HCEC 1CT (cell line): ENCODE results near the gene EDAR.
A peak's percentile ranks its signal among the peaks of the same experiment; 100 is the strongest.

ENCODE experiments used
- DNase-seq: peaks from one replicate; pipeline ENCODE4 v3.0.0-alpha.2; 2017

The EDAR gene

GRCh38 chr2:108937367-108938017 lies 51.5 kb downstream of the EDAR start:
- no peak for DNase-seq

GRCh38 chr2:108936866-108937265 lies 52.2 kb downstream of the EDAR start:
- no peak for DNase-seq

DNA sequence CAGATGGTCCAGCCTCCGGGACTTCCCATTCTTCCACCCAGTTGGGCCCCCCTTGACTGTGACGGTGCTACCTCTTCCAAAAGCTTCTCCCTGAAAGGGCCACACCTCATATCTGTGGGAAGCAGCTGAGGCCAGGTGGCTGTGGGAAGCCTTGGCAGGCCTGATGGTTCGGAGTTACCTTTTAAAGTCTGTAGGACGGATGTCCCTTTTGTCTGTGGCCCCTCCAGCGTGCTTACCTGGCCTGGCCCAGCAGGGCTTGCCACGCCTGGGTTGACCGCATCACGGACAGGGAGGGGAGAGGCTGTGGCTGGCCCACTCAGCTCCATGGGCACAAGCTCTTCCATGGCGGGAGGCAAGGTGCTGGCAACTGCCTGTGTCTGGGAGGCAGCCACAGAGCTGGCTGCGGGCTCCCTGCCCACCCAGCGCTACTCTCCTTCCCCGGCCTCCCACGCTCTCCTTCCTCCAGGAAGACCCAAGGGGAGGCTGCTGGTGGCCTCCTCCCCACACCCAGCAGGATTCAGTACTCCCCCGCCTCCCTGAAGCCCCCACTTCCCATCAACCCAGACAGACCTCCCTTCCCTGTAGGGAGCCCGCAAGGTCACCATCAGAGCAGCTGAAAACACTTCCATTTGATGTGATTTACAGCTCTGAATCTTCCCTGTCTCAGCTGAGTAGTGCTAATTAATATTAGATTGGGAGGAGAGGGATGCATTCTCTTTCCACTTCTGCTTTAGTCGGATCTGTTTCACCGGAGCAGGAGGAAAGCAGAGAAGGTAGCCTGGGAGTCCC lies 52.8 kb downstream of the EDAR start:
- DNase-seq: no peak

DNA sequence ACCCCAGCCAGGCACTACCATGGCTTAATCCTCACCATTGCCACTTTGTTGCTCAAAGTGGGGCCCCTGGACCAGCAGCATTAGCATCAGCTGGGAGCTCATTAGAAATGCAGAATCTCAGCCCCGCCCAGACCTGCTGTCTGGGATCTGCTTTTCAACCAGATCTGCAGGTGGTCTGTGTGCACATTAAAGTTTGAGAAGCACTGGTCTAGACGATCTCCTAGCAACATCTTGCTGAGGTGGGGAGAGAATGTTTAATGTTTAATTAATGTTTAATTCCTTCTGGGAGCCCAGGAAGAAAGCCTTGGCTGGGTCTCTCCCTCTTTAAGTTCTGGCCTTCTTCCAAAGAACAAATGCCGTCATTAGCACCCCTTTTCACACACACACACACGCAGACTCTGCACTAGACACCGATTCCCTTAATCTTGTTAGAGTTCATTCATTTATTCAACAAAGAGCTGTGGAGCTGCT lies 53.7 kb downstream of the EDAR start:
- DNase-seq: no peak

GRCh38 chr2:108934583-108935245 lies 54.3 kb downstream of the EDAR start:
- DNase-seq: no peak

- DNase-seq: no peak
Measured at GRCh38 chr2:108934151-108934550, 54.9 kb downstream of the EDAR start.

GRCh38 chr2:108933691-108934117 lies 55.3 kb downstream of the EDAR start:
- DNase-seq: no peak

DNA sequence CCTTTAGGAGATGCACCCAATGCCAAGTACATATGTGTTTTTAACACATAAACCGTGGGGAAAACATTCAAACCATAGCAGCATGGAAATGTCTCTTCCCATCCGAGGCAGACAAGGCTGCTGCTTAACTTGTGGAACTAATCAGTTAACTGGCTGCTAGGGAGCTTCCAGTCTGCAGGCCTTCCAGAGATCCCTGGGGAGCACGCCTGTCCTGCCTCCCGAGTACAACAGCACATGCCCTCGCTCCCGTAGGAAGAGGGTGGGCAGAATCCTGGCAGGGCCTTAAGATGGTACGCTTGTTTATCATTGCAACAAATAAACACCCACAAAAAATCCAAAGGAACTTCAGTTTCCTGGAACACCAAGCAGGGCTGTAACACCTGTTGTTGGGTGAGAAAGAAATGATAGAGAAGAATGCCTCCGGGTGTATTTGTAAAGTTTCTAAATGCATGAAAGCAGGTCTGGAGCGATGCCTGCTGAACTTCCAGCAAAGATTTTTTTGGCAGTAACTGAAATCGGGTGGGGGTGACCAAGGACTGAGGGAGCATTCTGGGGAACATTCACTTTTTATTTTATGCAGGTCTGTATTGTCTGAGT lies 56.2 kb downstream of the EDAR start:
- DNase-seq: no peak

GRCh38 chr2:108931372-108931771 lies 57.6 kb downstream of the EDAR start:
- DNase-seq: no peak

GRCh38 chr2:108929807-108930425 lies 59.1 kb downstream of the EDAR start:
- DNase-seq: no peak

GRCh38 chr2:108928660-108929377 lies 60.2 kb downstream of the EDAR start:
- no peak for DNase-seq

DNA sequence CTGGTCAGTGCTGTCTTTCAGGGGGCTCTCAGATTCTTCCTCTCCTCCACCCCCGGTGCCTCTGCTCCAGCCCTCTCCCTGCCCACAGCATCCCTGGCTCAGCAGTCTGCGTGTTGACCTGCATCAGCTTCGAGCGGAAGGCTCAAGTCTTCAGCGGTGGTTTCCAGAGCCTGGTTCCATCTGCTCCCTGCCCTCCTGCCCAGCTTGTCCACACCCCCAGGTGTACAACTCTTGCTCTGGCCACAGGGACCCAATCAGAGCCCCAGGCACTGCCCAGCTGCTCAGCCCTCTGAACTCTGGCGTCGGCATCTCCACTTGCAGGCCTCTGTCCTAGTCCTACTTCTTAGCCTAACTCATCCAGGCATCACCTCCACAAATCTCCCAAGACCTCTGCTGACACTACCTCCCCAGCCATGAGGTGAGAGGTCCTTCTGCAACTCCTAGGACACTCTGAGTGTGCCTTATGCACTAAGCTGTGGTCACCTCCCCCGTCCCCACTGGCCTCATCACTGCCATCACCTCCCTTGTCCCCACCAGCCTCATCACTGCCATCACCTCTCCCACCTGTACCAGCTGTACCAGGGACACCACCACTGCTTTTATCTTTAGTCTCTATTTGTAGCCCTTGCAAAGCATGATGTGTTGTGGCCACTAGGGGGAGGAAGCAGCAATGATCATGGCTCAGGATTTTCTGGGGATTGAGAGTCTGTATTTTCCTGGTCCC lies 60.9 kb downstream of the EDAR start:
- peak; percentile 43 for DNase-seq

DNA sequence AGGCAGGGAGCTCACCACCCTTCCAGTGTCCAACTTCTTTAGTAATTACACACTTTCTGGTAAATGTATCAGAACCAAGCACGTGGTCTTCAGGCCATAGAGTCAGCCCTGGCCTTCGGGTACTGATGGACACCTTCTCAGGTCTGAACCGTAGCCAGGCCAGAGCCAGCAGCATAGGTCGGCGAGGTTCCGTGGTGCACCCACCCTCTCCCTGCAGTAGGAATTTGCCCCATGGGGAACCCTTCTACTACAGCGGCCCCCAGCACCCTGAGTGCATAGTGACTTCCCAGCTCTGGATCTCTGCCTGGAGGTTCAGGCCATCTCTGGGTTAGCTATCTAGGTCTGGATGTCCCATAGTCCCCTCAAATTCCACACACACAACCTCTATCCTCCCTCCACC lies 61.6 kb downstream of the EDAR start:
- no peak for DNase-seq

GRCh38 chr2:108926561-108927380 lies 62.2 kb downstream of the EDAR start:
- no peak for DNase-seq

- DNase-seq: no peak
Measured at GRCh38 chr2:108925735-108926134, 63.3 kb downstream of the EDAR start.

- DNase-seq: no peak
Measured at GRCh38 chr2:108925286-108925685, 63.7 kb downstream of the EDAR start.

DNA sequence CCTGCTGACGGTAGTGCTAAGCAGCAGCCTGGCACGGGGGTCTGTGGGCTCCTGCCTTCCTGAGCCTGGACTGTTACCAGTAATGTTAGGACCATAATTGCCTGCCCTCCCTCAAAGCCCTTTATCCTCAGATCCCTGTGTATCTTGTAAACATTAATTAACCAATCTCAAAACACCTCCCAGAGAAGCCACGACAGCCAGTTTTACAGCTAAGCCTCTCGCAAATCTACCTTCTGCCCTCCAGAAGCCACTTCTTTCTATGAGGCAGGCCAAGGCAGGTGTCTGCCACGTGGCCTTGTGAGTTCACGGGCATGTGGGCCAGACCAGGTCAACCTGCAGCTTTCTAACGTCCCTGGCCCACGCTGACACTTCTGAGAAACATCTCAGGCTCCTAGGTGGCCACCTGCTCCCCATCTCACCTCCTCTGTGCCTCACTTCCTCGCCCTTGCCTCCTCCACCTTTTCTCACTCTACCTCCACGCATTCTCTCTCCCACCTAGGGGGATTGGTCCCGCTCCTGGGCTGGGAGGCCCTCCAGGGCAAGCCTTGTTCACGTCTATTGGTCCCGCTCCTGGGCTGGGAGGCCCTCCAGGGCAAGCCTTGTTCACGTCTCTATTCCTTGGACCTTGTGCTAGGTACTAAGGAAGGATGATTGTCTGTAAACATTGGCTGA lies 64.3 kb downstream of the EDAR start:
- DNase-seq: no peak

DNA sequence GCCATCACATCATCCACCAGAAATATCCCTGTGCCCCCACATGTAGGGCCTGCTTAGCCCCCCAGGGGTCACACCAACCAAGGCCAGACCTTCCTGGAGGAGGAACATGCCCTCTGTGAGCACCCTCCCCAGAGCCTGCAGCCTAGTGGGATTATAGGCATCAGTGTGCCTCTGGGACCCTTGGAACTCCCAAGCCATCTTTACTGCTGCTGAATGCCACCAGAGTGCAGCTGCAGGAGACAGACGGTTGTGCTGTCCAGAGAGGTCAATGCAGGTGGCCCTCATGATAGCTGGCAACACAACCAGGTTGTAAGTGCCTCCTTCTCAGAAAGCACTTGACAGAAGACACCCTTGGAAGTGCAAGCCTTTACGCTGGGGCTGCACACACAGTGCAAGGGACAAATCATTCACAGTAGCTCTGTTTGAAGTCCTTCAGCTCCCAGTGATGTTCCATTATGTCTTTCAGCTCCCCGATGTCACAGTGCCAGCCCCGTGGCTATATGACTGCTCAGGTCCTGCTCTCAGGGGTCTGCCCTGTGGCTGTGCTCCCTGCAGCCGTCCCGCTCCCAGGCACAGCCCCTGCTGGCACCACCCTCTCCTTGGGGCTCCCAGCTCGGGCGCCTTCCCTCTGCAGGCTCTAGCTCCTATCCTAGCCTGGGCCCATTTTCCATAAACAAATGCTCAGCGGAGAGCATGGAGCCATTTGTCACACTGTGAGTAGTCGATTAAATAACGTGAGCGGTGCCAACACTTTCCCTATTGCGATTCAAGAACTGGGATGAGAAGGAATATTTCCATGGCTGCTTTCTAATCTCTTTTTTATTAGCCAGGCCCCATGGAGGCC lies 65.1 kb downstream of the EDAR start:
- DNase-seq: no peak
